Measurements from ENCODE around the gene RPP30. TPM values are rescaled to one million over a fixed set of nuclear protein-coding genes. Genes with fewer than 3 reads are reported as not detected.
A peak's percentile ranks its signal among the peaks of the same experiment; 100 is the strongest.

RPP30 gene
- total RNA-seq (10 to 100 TPM; 32.3 to 33.2 TPM), polyA plus RNA-seq (10 to 100 TPM; 37.1 to 54.5 TPM)

DNA sequence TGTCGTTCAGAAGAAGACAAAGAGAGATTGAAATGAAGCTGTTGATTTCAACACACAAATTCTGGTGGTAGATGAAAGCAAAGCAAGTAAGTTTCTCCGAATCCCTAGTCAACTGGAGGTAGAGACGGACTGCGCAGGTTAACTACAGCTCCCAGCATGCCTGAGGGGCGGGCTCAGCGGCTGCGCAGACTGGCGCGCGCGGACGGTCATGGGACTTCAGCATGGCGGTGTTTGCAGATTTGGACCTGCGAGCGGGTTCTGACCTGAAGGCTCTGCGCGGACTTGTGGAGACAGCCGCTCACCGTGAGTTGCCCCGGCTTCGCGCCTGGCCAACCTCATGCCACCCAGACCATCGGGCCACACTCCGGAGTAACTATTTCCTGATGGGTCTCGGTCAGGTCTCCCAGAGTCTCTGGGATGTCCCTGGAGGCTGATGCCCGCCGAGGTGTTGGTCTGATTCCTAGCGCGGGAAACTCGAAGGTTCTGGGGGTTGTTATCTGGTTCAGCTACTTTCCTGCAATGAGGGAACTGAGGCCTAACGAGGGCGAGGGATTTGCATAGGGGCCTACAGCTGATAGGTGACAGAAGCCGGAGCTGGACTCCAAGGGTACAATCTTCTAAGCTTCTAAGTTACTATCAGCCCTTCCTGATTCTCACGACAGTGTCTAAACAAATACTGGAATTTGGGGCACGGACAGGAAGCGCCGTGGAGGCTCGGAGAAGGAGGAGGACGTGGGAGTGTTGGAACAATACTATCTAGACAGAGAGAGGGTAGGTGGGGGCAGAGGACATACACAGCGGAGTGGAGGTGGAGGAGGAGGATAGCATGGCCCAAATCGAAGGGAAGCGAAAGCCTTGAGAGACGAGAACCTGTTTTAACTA, at the start of gene RPP30:
RPP30 (plus strand) TSS at position 209 of the 882 bp plus-strand sequence; CDS start at position 222, 13 bp downstream.
- H3K4me3 ChIP-seq (ENCODE audit: low read length in 2 of 2), result peak within 1 kb of the TSS; percentile 80 to 91
- H3K27me3 ChIP-seq (ENCODE audit: insufficient read depth, low read length), result no peaks in the 10 kb centered on the region
- peaks cover 21 to 41% (median 32%) of the 10 kb centered on the region in 4 donors for H3K4me1 Mint-ChIP-seq
- peaks cover 0 to 6% (median 0%) of the 10 kb centered on the region in 8 donors for H3K9me3 Mint-ChIP-seq
- ChIA-PET CTCF (ENCODE audit: partially characterized antibody) (interaction anchor here (1.1 to 3.9 kb wide), 9 partner anchors 8 to 506 kb away, joined by 3 to 36 read pairs (median 7); partner anchors contain the start of gene HTR7), POLR2A (ENCODE audit: partially characterized antibody) (interaction anchor here (0.8 to 1.5 kb wide), 4 partner anchors 14 to 1171 kb away, joined by 3 to 7 read pairs (median 4); partner anchors contain the start of genes HTR7 and KIF20B)
- H3K4me1 ChIP-seq (ENCODE audit: insufficient read depth, low read length), result peaks cover 30% of the 10 kb centered on the region
- intact Hi-C loops (cut with micrococcal nuclease), result loop anchor here (1.0 to 10.0 kb wide), 10 partner anchors 15 to 1419 kb away; partner anchors contain the start of genes CPEB3, HECTD2, KIF20B and MARCHF5
- no peaks in the 10 kb centered on the region for H3K9me3 ChIP-seq (ENCODE audit: control insufficient read depth in 1 of 2, low read length in 2 of 2)
- H3K27me3 Mint-ChIP-seq, result peaks cover 13 to 18% of the 10 kb centered on the region in 2 donors
- H3K27ac Mint-ChIP-seq, result peak within 1 kb of the TSS; percentile 81 to 96 (median 95)
- peak within 1 kb of the TSS; percentile 65 for H3K27ac ChIP-seq (ENCODE audit: low read depth, low read length)
- H3K36me3 ChIP-seq (ENCODE audit: insufficient read depth, low read length), result peaks cover 19% of the 10 kb centered on the region
- peaks cover 12 to 28% of the 10 kb centered on the region in 2 donors for H3K36me3 Mint-ChIP-seq
- DNase-seq, result peak; percentile 78 to 81 (median 79)
- peak within 1 kb of the TSS; percentile 97 to 100 (median 98) for H3K4me3 Mint-ChIP-seq

DNA sequence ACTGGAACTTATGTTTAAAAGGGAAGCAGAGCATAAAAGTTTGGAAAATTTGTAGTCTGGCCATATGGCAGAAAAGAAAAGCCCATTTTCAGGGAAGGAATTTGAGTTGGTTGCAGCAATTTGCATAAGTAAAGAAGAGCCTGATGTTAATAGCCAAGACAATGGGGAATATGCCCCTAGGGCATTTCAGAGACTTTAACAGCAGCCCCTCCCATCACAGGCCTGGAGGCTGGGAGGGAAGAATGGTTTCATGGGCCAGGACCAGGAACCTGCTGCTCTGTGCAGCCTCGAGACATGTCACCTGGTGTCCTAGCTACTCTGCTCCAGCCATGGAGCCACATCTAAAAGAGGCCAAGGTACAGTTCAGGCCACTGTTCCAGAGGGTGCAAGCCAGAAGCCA, 49.3 kb upstream of the RPP30 start:
- no peaks in the 10 kb centered on the region for H3K9me3 ChIP-seq (ENCODE audit: control insufficient read depth in 1 of 2, low read length in 2 of 2)
- no peak overlapping the region for H3K27ac Mint-ChIP-seq
- POLR2A ChIA-PET (ENCODE audit: partially characterized antibody), result no interaction called here
- H3K27me3 Mint-ChIP-seq, result peaks cover 14 to 21% of the 10 kb centered on the region in 2 donors
- CTCF ChIA-PET (ENCODE audit: partially characterized antibody), result no interaction called here
- H3K27me3 ChIP-seq (ENCODE audit: insufficient read depth, low read length), result no peaks in the 10 kb centered on the region
- no peaks in the 10 kb centered on the region for H3K4me1 ChIP-seq (ENCODE audit: insufficient read depth, low read length)
- DNase-seq, result no peak
- H3K4me1 Mint-ChIP-seq, result no peaks in the 10 kb centered on the region
- H3K4me3 ChIP-seq (ENCODE audit: low read length in 2 of 2), result no peak overlapping the region
- no peaks in the 10 kb centered on the region for H3K36me3 Mint-ChIP-seq
- H3K4me3 Mint-ChIP-seq, result no peak overlapping the region
- H3K27ac ChIP-seq (ENCODE audit: low read depth, low read length), result no peak overlapping the region
- no peaks in the 10 kb centered on the region for H3K36me3 ChIP-seq (ENCODE audit: insufficient read depth, low read length)
- H3K9me3 Mint-ChIP-seq, result peaks cover 0 to 15% (median 11%) of the 10 kb centered on the region in 8 donors
- intact Hi-C loops (cut with micrococcal nuclease), result no loop called here

DNA sequence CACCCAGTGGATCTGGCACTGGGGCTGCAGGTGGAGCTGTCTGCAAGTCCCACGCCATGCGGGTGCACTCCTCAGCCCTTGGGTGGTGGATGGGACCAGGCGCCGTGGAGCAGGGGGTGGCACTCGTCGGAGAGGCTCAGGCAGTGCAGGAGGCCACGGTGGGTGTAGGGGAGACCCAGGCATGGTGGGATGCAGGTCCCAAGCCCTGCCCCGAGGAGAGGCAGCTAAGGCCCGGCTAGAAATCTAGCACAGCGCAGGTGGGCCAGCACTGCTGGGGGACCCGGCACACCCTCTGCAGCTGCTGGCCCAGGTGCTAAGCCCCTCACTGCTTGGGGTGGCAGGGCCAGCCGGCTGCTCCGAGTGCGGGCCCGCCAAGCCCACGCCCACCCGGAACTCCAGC, 39.7 kb upstream of the RPP30 start:
- intact Hi-C loops (cut with micrococcal nuclease), result no loop called here

DNA sequence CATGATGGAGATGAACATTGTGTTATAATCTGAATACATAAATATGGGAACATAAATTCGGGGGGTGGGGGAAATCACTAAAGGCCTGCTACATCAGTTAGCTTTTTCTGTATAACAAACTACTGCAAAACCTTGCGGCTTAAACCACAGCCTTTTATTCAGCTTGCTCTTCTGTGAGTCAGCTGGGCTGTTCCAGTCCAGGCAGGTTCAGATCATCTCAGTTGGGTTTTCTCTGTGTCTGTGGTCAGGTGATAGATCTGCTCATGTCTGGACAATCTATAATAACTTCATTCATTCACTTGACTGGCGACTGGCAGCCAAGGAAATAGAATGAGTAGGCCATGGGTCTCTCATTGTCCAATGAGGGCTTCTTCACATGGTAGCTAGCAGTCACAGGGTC, 37.4 kb upstream of the RPP30 start:
- H3K36me3 ChIP-seq (ENCODE audit: insufficient read depth, low read length), result no peaks in the 10 kb centered on the region
- H3K4me1 Mint-ChIP-seq, result no peaks in the 10 kb centered on the region
- ChIA-PET POLR2A (ENCODE audit: partially characterized antibody) (no interaction called here), CTCF (ENCODE audit: partially characterized antibody) (no interaction called here)
- H3K4me3 Mint-ChIP-seq, result no peak overlapping the region
- no peak overlapping the region for H3K27ac ChIP-seq (ENCODE audit: low read depth, low read length)
- H3K27me3 ChIP-seq (ENCODE audit: insufficient read depth, low read length), result no peaks in the 10 kb centered on the region
- intact Hi-C loops (cut with micrococcal nuclease), result no loop called here
- no peak overlapping the region for H3K4me3 ChIP-seq (ENCODE audit: low read length in 2 of 2)
- no peaks in the 10 kb centered on the region for H3K4me1 ChIP-seq (ENCODE audit: insufficient read depth, low read length)
- H3K9me3 Mint-ChIP-seq, result peaks cover 0 to 1% (median 0%) of the 10 kb centered on the region in 8 donors
- peaks cover 0 to 2% of the 10 kb centered on the region in 2 donors for H3K27me3 Mint-ChIP-seq
- no peaks in the 10 kb centered on the region for H3K9me3 ChIP-seq (ENCODE audit: control insufficient read depth in 1 of 2, low read length in 2 of 2)
- H3K36me3 Mint-ChIP-seq, result no peaks in the 10 kb centered on the region
- no peak overlapping the region for H3K27ac Mint-ChIP-seq
- no peak for DNase-seq

More for the DNA sequence above, 39.7 kb upstream of the RPP30 start:
- POLR2A ChIA-PET (ENCODE audit: partially characterized antibody), result no interaction called here
- Mint-ChIP-seq H3K9me3 (no peaks in the 10 kb centered on the region), H3K36me3 (no peaks in the 10 kb centered on the region), H3K27ac (no peak overlapping the region), H3K4me1 (no peaks in the 10 kb centered on the region), H3K27me3 (no peaks in the 10 kb centered on the region), H3K4me3 (no peak overlapping the region)
- DNase-seq, result no peak
- Histone ChIP-seq H3K4me1 (ENCODE audit: insufficient read depth, low read length) (no peaks in the 10 kb centered on the region), H3K36me3 (ENCODE audit: insufficient read depth, low read length) (no peaks in the 10 kb centered on the region), H3K27me3 (ENCODE audit: insufficient read depth, low read length) (no peaks in the 10 kb centered on the region), H3K4me3 (ENCODE audit: low read length in 2 of 2) (no peak overlapping the region), H3K27ac (ENCODE audit: low read depth, low read length) (no peak overlapping the region), H3K9me3 (ENCODE audit: control insufficient read depth in 1 of 2, low read length in 2 of 2) (no peaks in the 10 kb centered on the region)
- CTCF ChIA-PET (ENCODE audit: partially characterized antibody), result no interaction called here

DNA sequence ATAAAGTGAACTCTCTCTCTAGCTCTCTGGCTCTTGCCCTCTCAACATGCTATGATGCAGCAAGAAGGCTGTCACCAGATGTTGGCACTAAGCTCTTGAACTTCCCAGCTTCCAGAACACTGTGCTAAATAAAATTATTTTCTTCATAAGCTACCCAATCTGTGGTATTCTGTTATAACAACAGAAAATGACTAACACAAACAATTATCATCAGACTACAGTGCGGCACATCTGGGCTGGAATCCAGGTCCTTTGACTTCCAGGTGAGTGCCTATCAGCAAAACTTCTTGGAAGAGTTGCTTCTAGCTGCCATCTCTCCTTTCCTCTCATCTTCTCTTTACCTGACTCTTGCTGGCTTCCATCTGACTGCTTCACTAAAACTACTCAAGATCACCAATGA, 34.3 kb upstream of the RPP30 start:
- ChIA-PET CTCF (ENCODE audit: partially characterized antibody) (no interaction called here), POLR2A (ENCODE audit: partially characterized antibody) (no interaction called here)
- peaks cover 0 to 1% (median 0%) of the 10 kb centered on the region in 8 donors for H3K9me3 Mint-ChIP-seq
- DNase-seq, result no peak
- no peaks in the 10 kb centered on the region for H3K36me3 Mint-ChIP-seq
- H3K9me3 ChIP-seq (ENCODE audit: control insufficient read depth in 1 of 2, low read length in 2 of 2), result no peaks in the 10 kb centered on the region
- H3K27ac ChIP-seq (ENCODE audit: low read depth, low read length), result no peak overlapping the region
- H3K4me1 Mint-ChIP-seq, result no peaks in the 10 kb centered on the region
- H3K4me3 ChIP-seq (ENCODE audit: low read length in 2 of 2), result no peak overlapping the region
- no peak overlapping the region for H3K4me3 Mint-ChIP-seq
- peaks cover 3% of the 10 kb centered on the region for H3K27me3 ChIP-seq (ENCODE audit: insufficient read depth, low read length)
- no peaks in the 10 kb centered on the region for H3K36me3 ChIP-seq (ENCODE audit: insufficient read depth, low read length)
- H3K4me1 ChIP-seq (ENCODE audit: insufficient read depth, low read length), result no peaks in the 10 kb centered on the region
- intact Hi-C loops (cut with micrococcal nuclease), result no loop called here
- no peak overlapping the region for H3K27ac Mint-ChIP-seq
- peaks cover 7 to 8% of the 10 kb centered on the region in 2 donors for H3K27me3 Mint-ChIP-seq

DNA sequence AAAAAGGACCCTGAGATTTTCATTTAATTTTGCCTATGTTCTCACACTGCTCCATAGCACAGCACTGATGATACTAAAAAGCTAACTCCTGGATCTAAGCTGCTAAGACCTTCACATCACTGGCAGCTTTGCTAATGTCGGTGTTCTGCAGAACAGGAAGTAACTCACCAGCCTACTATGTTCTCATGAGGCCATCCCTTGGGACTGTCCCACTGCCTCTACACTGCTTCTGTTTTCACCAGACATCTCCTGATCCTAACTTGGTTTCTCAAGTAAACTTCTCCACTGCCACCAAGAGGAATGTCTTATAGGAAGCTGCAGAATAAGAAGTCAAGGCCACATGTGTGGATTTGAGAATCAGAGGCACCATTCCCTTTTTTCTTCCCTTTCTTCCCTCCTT, 29.0 kb upstream of the RPP30 start:
- H3K4me3 ChIP-seq (ENCODE audit: low read length in 2 of 2), result no peak overlapping the region
- H3K9me3 ChIP-seq (ENCODE audit: control insufficient read depth in 1 of 2, low read length in 2 of 2), result no peaks in the 10 kb centered on the region
- no peaks in the 10 kb centered on the region for H3K4me1 ChIP-seq (ENCODE audit: insufficient read depth, low read length)
- peaks cover 5% of the 10 kb centered on the region for H3K27me3 ChIP-seq (ENCODE audit: insufficient read depth, low read length)
- no peak for DNase-seq
- intact Hi-C loops (cut with micrococcal nuclease), result no loop called here
- Mint-ChIP-seq H3K4me3 (no peak overlapping the region), H3K36me3 (no peaks in the 10 kb centered on the region), H3K9me3 (peaks cover 0 to 3% (median 0%) of the 10 kb centered on the region in 8 donors), H3K27ac (no peak overlapping the region), H3K27me3 (peaks cover 15 to 32% of the 10 kb centered on the region in 2 donors), H3K4me1 (no peaks in the 10 kb centered on the region)
- ChIA-PET POLR2A (ENCODE audit: partially characterized antibody) (no interaction called here), CTCF (ENCODE audit: partially characterized antibody) (no interaction called here)
- H3K27ac ChIP-seq (ENCODE audit: low read depth, low read length), result no peak overlapping the region
- H3K36me3 ChIP-seq (ENCODE audit: insufficient read depth, low read length), result no peaks in the 10 kb centered on the region

DNA sequence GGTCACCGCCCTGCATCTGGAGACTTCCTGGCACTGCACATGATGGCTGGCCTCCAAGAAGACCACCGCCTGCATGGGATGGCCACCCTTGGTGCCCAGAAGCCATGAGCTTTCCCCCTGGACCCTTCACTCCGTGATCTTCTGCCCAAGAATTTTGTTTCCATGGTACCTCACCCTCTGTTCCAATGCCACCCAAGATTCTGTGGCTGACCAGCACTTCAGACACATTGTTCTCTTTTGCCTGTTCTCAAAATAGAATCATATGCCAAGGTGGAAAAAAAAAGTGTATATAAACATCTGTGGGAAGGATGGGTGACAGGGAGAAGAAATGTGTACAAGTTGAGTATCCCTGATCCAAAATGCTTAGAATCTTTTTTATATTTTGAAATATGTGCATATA, 26.0 kb upstream of the RPP30 start:
- Mint-ChIP-seq H3K27ac (no peak overlapping the region), H3K36me3 (no peaks in the 10 kb centered on the region), H3K27me3 (peaks cover 12 to 24% of the 10 kb centered on the region in 2 donors), H3K4me1 (no peaks in the 10 kb centered on the region), H3K4me3 (no peak overlapping the region), H3K9me3 (peaks cover 0 to 13% (median 11%) of the 10 kb centered on the region in 8 donors)
- ChIA-PET POLR2A (ENCODE audit: partially characterized antibody) (no interaction called here), CTCF (ENCODE audit: partially characterized antibody) (no interaction called here)
- Histone ChIP-seq H3K27me3 (ENCODE audit: insufficient read depth, low read length) (peaks cover 5% of the 10 kb centered on the region), H3K9me3 (ENCODE audit: control insufficient read depth in 1 of 2, low read length in 2 of 2) (no peaks in the 10 kb centered on the region), H3K4me1 (ENCODE audit: insufficient read depth, low read length) (no peaks in the 10 kb centered on the region), H3K4me3 (ENCODE audit: low read length in 2 of 2) (no peak overlapping the region), H3K36me3 (ENCODE audit: insufficient read depth, low read length) (no peaks in the 10 kb centered on the region), H3K27ac (ENCODE audit: low read depth, low read length) (no peak overlapping the region)
- intact Hi-C loops (cut with micrococcal nuclease), result no loop called here
- DNase-seq, result no peak

All from CD4-positive, alpha-beta memory T cell (primary cell).